ENCODE data around the gene BBOX1. TPM values are rescaled to one million over a fixed set of nuclear protein-coding genes. Genes with fewer than 3 reads are reported as not detected.

Gene BBOX1
- total and polyA plus RNA-seq, 2 of the 8 experiments (the other 6 are each of a cell fraction or from before 2014, with no cell fraction given) = not detected

DNA sequence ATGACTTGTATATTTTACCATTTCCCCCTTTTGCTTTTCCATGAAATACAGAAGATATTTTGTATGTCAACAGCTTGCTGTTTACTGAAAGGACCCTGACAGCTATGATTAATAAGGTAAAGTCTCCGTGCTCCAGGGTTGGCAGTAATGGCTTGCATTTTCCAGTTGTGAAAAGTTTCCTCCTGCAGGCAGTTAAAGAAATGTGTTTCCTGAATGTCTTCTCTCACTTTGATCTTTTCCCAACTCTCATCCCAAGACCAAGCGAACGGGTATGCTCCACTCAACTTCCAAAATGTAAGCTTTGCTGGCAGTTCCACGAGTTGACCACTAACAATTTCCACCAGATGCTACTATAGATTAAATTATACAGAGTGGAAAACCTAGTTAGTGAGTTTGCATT, 37.8 kb upstream of the BBOX1 start (continued):
- no peak for TF ChIP-seq PHF8 (conservative IDR thresholded peaks at IDR 0.05; ENCODE audit: low read depth, low read length)
- TF ChIP-seq ASH2L (IDR thresholded peaks at IDR 0.05; ENCODE audit: low read length) = no peak
- TF ChIP-seq, protein P1, sequence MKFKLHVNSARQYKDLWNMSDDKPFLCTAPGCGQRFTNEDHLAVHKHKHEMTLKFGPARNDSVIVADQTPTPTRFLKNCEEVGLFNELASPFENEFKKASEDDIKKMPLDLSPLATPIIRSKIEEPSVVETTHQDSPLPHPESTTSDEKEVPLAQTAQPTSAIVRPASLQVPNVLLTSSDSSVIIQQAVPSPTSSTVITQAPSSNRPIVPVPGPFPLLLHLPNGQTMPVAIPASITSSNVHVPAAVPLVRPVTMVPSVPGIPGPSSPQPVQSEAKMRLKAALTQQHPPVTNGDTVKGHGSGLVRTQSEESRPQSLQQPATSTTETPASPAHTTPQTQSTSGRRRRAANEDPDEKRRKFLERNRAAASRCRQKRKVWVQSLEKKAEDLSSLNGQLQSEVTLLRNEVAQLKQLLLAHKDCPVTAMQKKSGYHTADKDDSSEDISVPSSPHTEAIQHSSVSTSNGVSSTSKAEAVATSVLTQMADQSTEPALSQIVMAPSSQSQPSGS (IDR thresholded peaks at IDR 0.05; ENCODE audit: low read length) = no peak

Measured in H1 (cell line).